HCT116 (cell line): ENCODE data around the gene TNFRSF8. TPM values are rescaled to one million over a fixed set of nuclear protein-coding genes. Genes with fewer than 3 reads are reported as not detected.

Experiments
- ATAC-seq: fragments of 200-7000 bp; cut with Tn5 transposase; 2 replicates; pipeline ENCODE4 v1.9.1; 2020; ENCODE audit warnings: mild to moderate bottlenecking, moderate library complexity
- BruUV-seq: library from RNA; stranded (reverse); fragments of 400-500 nt; replicated peaks from 2 replicates; lab custom pipeline; 2021; lab: Mats Ljungman, UMichigan
- CTCF ChIA-PET: fragments of 300-600 bp; sonication (Branson Sonifier 250); formaldehyde crosslinking; loops from one replicate; lab custom pipeline; 2021; ENCODE audit warnings: antibody characterized with exemption; lab: Charles Lee
- POLR2A ChIA-PET: fragments of 300-600, 350-600 bp; sonication (Branson Sonifier 250); formaldehyde crosslinking; loops from one replicate; lab custom pipeline; 2021; ENCODE audit warnings: antibody characterized with exemption; lab: Charles Lee
- RAD21 ChIA-PET, 2 experiments: fragments of 300-600 bp; sonication (Branson Sonifier 250); formaldehyde crosslinking; loops; one replicate each; lab custom pipeline; 2023; ENCODE audit warnings: low total read pairs in 2 of 2; ENCODE audit not compliant: uncharacterized antibody in 2 of 2, unreplicated experiment in 2 of 2, low non-redundant PET in 1 of 2; lab: Charles Lee
- DNase-seq: peaks from one replicate; pipeline ENCODE4 v3.0.0-alpha.2; 2010; ENCODE audit warnings: low read depth, low spot score
- H2AFZ ChIP-seq: fragments of 200-600 bp; shearing (Covaris generic), sonication (generic); 2 replicates; pipeline ENCODE4 v1.6.1; 2017; ENCODE audit warnings: low read depth, mixed run types, mixed read lengths, antibody characterized with exemption, low read length; ENCODE audit not compliant: poor library complexity, severe bottlenecking
- H3K27ac ChIP-seq: 2 replicates; pipeline ENCODE4 v1.5.1; 2012; ENCODE audit warnings: low read depth, low read length
- H3K27me3 ChIP-seq: fragments of 200-600 bp; sonication (generic); 2 replicates; pipeline ENCODE4 v1.6.1; 2016; ENCODE audit warnings: mixed run types, low read length, mixed read lengths; ENCODE audit not compliant: insufficient read depth
- H3K36me3 ChIP-seq, 2 experiments: fragments of 200-500 bp in 1 of 2; fragments of 200-600 bp in 1 of 2; sonication (Bioruptor generic) in 1 of 2; sonication (generic) in 1 of 2; 2 replicates each; pipeline versions ENCODE4 v1.5.1 to v1.6.1; 2014 to 2016; ENCODE audit warnings: low read length in 2 of 2, inconsistent platforms in 1 of 2, mixed read lengths in 1 of 2, mixed run types in 1 of 2; ENCODE audit not compliant: insufficient read depth in 2 of 2, control insufficient read depth in 1 of 2
- H3K4me1 ChIP-seq, 2 experiments: fragments of 200-600 bp in 1 of 2; sonication (generic) in 1 of 2; 2 replicates each; pipeline versions ENCODE4 v1.5.1 to v1.6.1; 2012 to 2017; ENCODE audit warnings: low read length in 2 of 2, inconsistent platforms in 1 of 2, mild to moderate bottlenecking in 1 of 2, mixed read lengths in 1 of 2, mixed run types in 1 of 2, moderate library complexity in 1 of 2; ENCODE audit not compliant: insufficient read depth in 2 of 2, control insufficient read depth in 1 of 2
- H3K4me2 ChIP-seq: fragments of 200-600 bp; sonication (generic); 2 replicates; pipeline ENCODE4 v1.6.1; 2017; ENCODE audit warnings: mixed run types, low read length, mixed read lengths
- H3K4me3 ChIP-seq, 2 experiments: fragments of 200-600 bp in 1 of 2; sonication (generic) in 1 of 2; replicated peaks in 1 of 2; 2 replicates each; pipeline ENCODE4 v1.5.1; 2011 to 2016; ENCODE audit warnings: low read length in 2 of 2, control low read depth in 1 of 2, low read depth in 1 of 2, mild to moderate bottlenecking in 1 of 2, mixed read lengths in 1 of 2, mixed run types in 1 of 2
- H3K79me2 ChIP-seq: fragments of 200-600 bp; sonication (generic); 2 replicates; pipeline ENCODE4 v1.6.1; 2017; ENCODE audit warnings: mild to moderate bottlenecking, mixed run types, low read length, moderate library complexity, mixed read lengths; ENCODE audit not compliant: insufficient read depth
- H3K9ac ChIP-seq: fragments of 200-600 bp; sonication (generic); 2 replicates; pipeline ENCODE4 v1.6.1; 2016; ENCODE audit warnings: low read length, mixed read lengths
- H3K9me2 ChIP-seq: fragments of 200-600 bp; sonication (generic), shearing (Covaris generic); 2 replicates; pipeline ENCODE4 v1.6.1; 2017; ENCODE audit warnings: mixed run types, mild to moderate bottlenecking, moderate library complexity; ENCODE audit not compliant: insufficient read depth
- H3K9me3 ChIP-seq, 2 experiments: fragments of 200-500 bp in 1 of 2; fragments of 200-600 bp in 1 of 2; sonication (Bioruptor generic) in 1 of 2; sonication (generic) in 1 of 2; 2 replicates each; pipeline ENCODE4 v1.6.1; 2014 to 2017; ENCODE audit warnings: low read length in 2 of 2, mixed read lengths in 2 of 2, inconsistent platforms in 1 of 2, low read depth in 1 of 2, mild to moderate bottlenecking in 1 of 2, mixed run types in 1 of 2, moderate library complexity in 1 of 2; ENCODE audit not compliant: control insufficient read depth in 1 of 2, insufficient read depth in 1 of 2
- H4K20me1 ChIP-seq: fragments of 200-600 bp; sonication (generic), shearing (Covaris generic); 2 replicates; pipeline ENCODE4 v1.6.1; 2017; ENCODE audit warnings: mixed run types, mild to moderate bottlenecking, moderate library complexity; ENCODE audit not compliant: insufficient read depth
- ATF3 ChIP-seq: IDR thresholded peaks from 2 replicates; pipeline ENCODE4 v1.6.1; 2012
- CEBPB ChIP-seq: IDR thresholded peaks from 2 replicates; pipeline ENCODE4 v1.6.1; 2012; ENCODE audit warnings: low read depth
- FOSL1 ChIP-seq: IDR thresholded peaks from 2 replicates; pipeline ENCODE4 v1.6.1; 2012; ENCODE audit warnings: low read depth
- JUND ChIP-seq: IDR thresholded peaks from 2 replicates; pipeline ENCODE4 v1.6.1; 2012
- MAX ChIP-seq: IDR thresholded peaks from 2 replicates; pipeline ENCODE4 v1.6.1; 2012
- POLR2AphosphoS5 ChIP-seq: IDR thresholded peaks from 2 replicates; pipeline ENCODE4 v1.6.1; 2011; ENCODE audit warnings: mild to moderate bottlenecking, low read depth, low read length, moderate library complexity
- RAD21 ChIP-seq: IDR thresholded peaks from 2 replicates; pipeline ENCODE4 v1.6.1; 2012; ENCODE audit warnings: low read depth, mild to moderate bottlenecking
- REST ChIP-seq: IDR thresholded peaks from 2 replicates; pipeline ENCODE4 v1.6.1; 2012; ENCODE audit warnings: low read depth
- SP1 ChIP-seq: IDR thresholded peaks from 2 replicates; pipeline ENCODE4 v1.6.1; 2012; ENCODE audit warnings: low read depth
- ZBTB33 ChIP-seq: IDR thresholded peaks from 2 replicates; pipeline ENCODE4 v1.6.1; 2011; ENCODE audit warnings: mild to moderate bottlenecking, low read length, moderate library complexity; ENCODE audit not compliant: insufficient replicate concordance; ENCODE audit errors: extremely low read depth
- ZFX ChIP-seq: fragments of 450-650 bp; IDR thresholded peaks from 2 replicates; pipeline ENCODE4 v1.6.1; 2017
- intact Hi-C: fragments of 100-400 bp; cut with micrococcal nuclease; formaldehyde crosslinking; loops from 2 replicates; pipeline ENCODE4 v1.10.0; 2022
- total RNA-seq: library from RNA; stranded (reverse); gene quantifications from one replicate; pipeline ENCODE4 v1.2.1, GENCODE V29; 2021; ENCODE audit not compliant: unreplicated experiment
- TF ChIP-seq, protein P1 (sequence below), 3 experiments: fragments of 200-600 bp in 1 of 3; sonication (generic) in 1 of 3; IDR thresholded peaks in 2 of 3; conservative IDR thresholded peaks in 1 of 3; 2 replicates each; pipeline ENCODE4 v1.5.1; 2012 to 2017; ENCODE audit warnings: low read depth in 2 of 3, low read length in 2 of 3, antibody characterized with exemption in 1 of 3, borderline replicate concordance in 1 of 3, control low read depth in 1 of 3, mild to moderate bottlenecking in 1 of 3, mixed read lengths in 1 of 3, mixed run types in 1 of 3, moderate library complexity in 1 of 3; ENCODE audit not compliant: insufficient read depth in 1 of 3

The TNFRSF8 gene
- total RNA-seq, 1 experiment from 2014 or later = 0.17 TPM

DNA sequence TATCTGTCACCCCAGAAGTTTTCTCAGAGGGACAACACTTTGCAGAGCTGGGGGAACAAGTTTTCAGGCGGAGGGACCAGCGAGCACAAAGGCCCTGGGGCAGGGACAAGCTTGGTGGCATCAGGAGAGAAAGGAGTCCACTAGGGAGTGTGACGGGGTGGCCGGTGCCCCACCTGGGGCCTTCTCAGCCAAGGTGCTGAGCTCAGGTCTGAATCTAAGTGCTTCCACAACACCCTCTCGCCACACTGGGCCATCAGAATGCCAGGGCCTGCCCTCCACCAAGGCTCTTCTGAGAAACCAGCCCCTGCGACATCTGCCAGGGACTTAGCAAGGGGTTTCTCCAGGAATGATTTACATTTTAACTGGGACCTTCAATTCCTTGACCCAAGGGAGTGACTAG, 7.8 kb upstream of the TNFRSF8 start:
- POLR2A ChIA-PET = no interaction called here

DNA sequence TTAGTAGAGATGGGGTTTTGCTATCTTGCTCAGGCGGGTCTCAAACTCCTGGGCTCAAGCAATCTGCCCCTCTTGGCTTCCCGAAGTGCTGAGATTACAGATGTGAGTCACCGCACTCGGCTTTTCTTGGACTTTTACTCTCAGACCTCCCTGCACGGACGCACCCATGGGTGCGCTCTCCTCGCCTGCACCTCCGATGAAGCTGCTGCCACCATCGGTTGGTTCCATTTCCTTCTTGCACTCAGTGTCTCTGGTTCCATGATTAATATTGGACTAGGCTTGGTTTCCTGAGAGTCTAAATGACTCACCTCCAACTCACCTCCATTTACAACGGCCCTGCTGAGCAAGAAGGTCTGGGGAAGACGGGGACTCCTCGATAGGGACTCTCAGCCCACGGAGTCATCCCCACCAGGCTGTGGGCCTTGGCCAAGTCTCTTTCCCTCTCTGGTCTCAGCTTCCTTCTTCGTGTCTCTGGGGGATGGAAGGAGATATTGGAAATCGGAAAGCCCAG, 6.7 kb upstream of the TNFRSF8 start:
- Histone ChIP-seq H4K20me1 (no peaks in the 10 kb centered on the region), H3K9me2 (no peaks in the 10 kb centered on the region), H3K4me2 (0 out of 2 replicates have a peak overlapping the region, but pooled peaks have one; percentile 8), H3K9ac (no peak overlapping the region), H3K4me3 (no peak overlapping the region), H3K36me3 (no peaks in the 10 kb centered on the region), H2AFZ (no peak overlapping the region), H3K79me2 (no peaks in the 10 kb centered on the region), H3K9me3 (no peaks in the 10 kb centered on the region), H3K27me3 (no peaks in the 10 kb centered on the region), H3K4me1 (peaks cover 9 to 22% of the 10 kb centered on the region in 2 experiments), H3K27ac (no peak overlapping the region)
- ATAC-seq (no peak), DNase-seq (no peak)
- intact Hi-C loops = no loop called here
- ChIA-PET POLR2A (no interaction called here), RAD21 (no interaction called here), CTCF (no interaction called here)
- BruUV-seq = no TSS peak
- no peak for TF ChIP-seq SP1
- no peak for TF ChIP-seq FOSL1
- TF ChIP-seq CEBPB = no peak
- no peak for TF ChIP-seq ZFX
- TF ChIP-seq, protein P1, sequence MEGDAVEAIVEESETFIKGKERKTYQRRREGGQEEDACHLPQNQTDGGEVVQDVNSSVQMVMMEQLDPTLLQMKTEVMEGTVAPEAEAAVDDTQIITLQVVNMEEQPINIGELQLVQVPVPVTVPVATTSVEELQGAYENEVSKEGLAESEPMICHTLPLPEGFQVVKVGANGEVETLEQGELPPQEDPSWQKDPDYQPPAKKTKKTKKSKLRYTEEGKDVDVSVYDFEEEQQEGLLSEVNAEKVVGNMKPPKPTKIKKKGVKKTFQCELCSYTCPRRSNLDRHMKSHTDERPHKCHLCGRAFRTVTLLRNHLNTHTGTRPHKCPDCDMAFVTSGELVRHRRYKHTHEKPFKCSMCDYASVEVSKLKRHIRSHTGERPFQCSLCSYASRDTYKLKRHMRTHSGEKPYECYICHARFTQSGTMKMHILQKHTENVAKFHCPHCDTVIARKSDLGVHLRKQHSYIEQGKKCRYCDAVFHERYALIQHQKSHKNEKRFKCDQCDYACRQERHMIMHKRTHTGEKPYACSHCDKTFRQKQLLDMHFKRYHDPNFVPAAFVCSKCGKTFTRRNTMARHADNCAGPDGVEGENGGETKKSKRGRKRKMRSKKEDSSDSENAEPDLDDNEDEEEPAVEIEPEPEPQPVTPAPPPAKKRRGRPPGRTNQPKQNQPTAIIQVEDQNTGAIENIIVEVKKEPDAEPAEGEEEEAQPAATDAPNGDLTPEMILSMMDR (IDR thresholded peaks at IDR 0.05 in 2 of 3, conservative IDR thresholded peaks at IDR 0.05 in 1 of 3; ENCODE audit: borderline replicate concordance in 1 of 3, insufficient read depth in 1 of 3, low read depth in 2 of 3, low read length in 2 of 3) = no peak
- no peak for TF ChIP-seq REST
- TF ChIP-seq ZBTB33 = no peak
- no peak for TF ChIP-seq JUND

More for the DNA sequence above, 7.8 kb upstream of the TNFRSF8 start:
- H3K4me1 ChIP-seq = peaks cover 11 to 25% of the 10 kb centered on the region in 2 experiments
- H3K4me3 ChIP-seq = no peak overlapping the region
- H3K79me2 ChIP-seq = no peaks in the 10 kb centered on the region
- no peaks in the 10 kb centered on the region for H3K27me3 ChIP-seq
- RAD21 ChIA-PET = no interaction called here
- no peaks in the 10 kb centered on the region for H3K9me2 ChIP-seq
- no peaks in the 10 kb centered on the region for H3K36me3 ChIP-seq
- H3K9me3 ChIP-seq = no peaks in the 10 kb centered on the region
- H3K4me2 ChIP-seq = no peak overlapping the region
- DNase-seq = no peak
- intact Hi-C loops = no loop called here
- no peaks in the 10 kb centered on the region for H4K20me1 ChIP-seq
- no TSS peak for BruUV-seq
- H3K9ac ChIP-seq = no peak overlapping the region
- no peak for ATAC-seq
- CTCF ChIA-PET = no interaction called here
- H3K27ac ChIP-seq = no peak overlapping the region
- TF ChIP-seq POLR2AphosphoS5 = no peak
- TF ChIP-seq ATF3 = no peak
- no peak for TF ChIP-seq MAX
- TF ChIP-seq RAD21 = no peak
- no peak for TF ChIP-seq SP1
- TF ChIP-seq, all 23 proteins: peak for 0
- H2AFZ ChIP-seq = no peak overlapping the region
